Activated naive CD4-positive, alpha-beta T cell treated with anti-CD3 and anti-CD28 coated beads, Interleukin-2, amount 10 ng/mL, durations not matched to agents 7 days and 5 days (primary cell): ENCODE measurements around the gene FBXO22.
A peak's percentile ranks its signal among the peaks of the same experiment; 100 is the strongest.
"Not testable (repeated sequence)": the region's sequence is repeated elsewhere in the genome, so short reads cannot be mapped to it uniquely, and the experiment has no call there.

Experiments used
- CTCF ChIA-PET: fragments of 350-600 bp; sonication (Branson Sonifier 250); formaldehyde crosslinking; loops from one replicate; lab custom pipeline; 2021; ENCODE audit warnings: antibody characterized with exemption; lab: Charles Lee
- DNase-seq: peaks from one replicate; pipeline ENCODE4 v3.0.0-alpha.2; 2020
- H3K27ac Mint-ChIP-seq: one replicate; pipeline ENCODE4 v1.8.0; 2021; ENCODE audit warnings: mild to moderate bottlenecking, moderate library complexity, mixed read lengths
- H3K27me3 Mint-ChIP-seq: one replicate; pipeline ENCODE4 v1.8.0; 2021; ENCODE audit warnings: mild to moderate bottlenecking, mixed read lengths
- H3K36me3 Mint-ChIP-seq: one replicate; pipeline ENCODE4 v1.8.0; 2021; ENCODE audit warnings: mixed read lengths
- H3K4me1 Mint-ChIP-seq: one replicate; pipeline ENCODE4 v1.8.0; 2021; ENCODE audit warnings: mixed read lengths
- H3K4me3 Mint-ChIP-seq: one replicate; pipeline ENCODE4 v1.8.0; 2021; ENCODE audit warnings: mild to moderate bottlenecking, moderate library complexity, mixed read lengths
- H3K9me3 Mint-ChIP-seq: one replicate; pipeline ENCODE4 v1.8.0; 2021; ENCODE audit warnings: mixed read lengths

FBXO22 gene

GRCh38 chr15:75891895-75892294, 11.8 kb upstream of the FBXO22 start:
- H3K4me1 Mint-ChIP-seq, result peaks cover 18% of the 10 kb centered on the region
- H3K27me3 Mint-ChIP-seq, result no peaks in the 10 kb centered on the region
- CTCF ChIA-PET, result interaction anchor here (1.3 to 1.4 kb wide), 2 partner anchors 47 to 82 kb away, joined by 3 read pairs; no protein-coding TSS in a partner anchor
- DNase-seq, result no peak
- H3K36me3 Mint-ChIP-seq, result peaks cover 44% of the 10 kb centered on the region
- H3K27ac Mint-ChIP-seq, result peak overlapping the region; percentile 16
- H3K4me3 Mint-ChIP-seq, result no peak overlapping the region
- H3K9me3 Mint-ChIP-seq, result no peaks in the 10 kb centered on the region

GRCh38 chr15:75895731-75896130, 7.9 kb upstream of the FBXO22 start:
- DNase-seq, result no peak
- H3K27me3 Mint-ChIP-seq, result no peaks in the 10 kb centered on the region
- H3K36me3 Mint-ChIP-seq, result peaks cover 31% of the 10 kb centered on the region
- H3K4me3 Mint-ChIP-seq, result no peak overlapping the region
- peaks cover 15% of the 10 kb centered on the region for H3K4me1 Mint-ChIP-seq
- H3K27ac Mint-ChIP-seq, result no peak overlapping the region
- CTCF ChIA-PET, result interaction anchor here (1.3 kb wide), 1 partner anchor 11 kb away, joined by 3 read pairs; no protein-coding TSS in a partner anchor
- no peaks in the 10 kb centered on the region for H3K9me3 Mint-ChIP-seq

DNA sequence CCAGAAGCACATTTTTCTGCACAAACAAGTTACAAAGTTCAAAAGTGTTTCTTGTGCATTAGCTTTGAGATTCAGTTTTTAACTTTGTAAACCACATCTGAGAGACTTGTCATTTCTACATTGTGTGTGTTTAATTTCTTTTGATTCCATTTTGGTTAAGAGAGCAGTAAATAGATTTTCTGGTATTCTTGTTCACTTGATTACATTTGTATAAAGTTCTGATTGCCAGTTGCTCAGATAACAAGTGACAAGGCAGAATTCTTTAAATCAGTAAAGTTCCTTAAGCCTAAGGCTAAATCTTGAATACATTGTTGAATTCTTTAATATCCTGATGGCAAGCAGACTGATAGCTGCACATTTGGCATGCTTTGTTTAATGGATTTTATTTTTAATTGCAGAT, 3.1 kb upstream of the FBXO22 start:
- Mint-ChIP-seq H3K9me3 (no peaks in the 10 kb centered on the region), H3K4me3 (no peak overlapping the region), H3K4me1 (peaks cover 45% of the 10 kb centered on the region), H3K27ac (peak overlapping the region; percentile 5), H3K27me3 (no peaks in the 10 kb centered on the region), H3K36me3 (peaks cover 27% of the 10 kb centered on the region)
- CTCF ChIA-PET, result interaction anchor here (0.7 kb wide), 1 partner anchor 21 kb away, joined by 3 read pairs; no protein-coding TSS in a partner anchor
- no peak for DNase-seq

- peak overlapping the region; percentile 28 for H3K27ac Mint-ChIP-seq
- CTCF ChIA-PET, result no interaction called here
- H3K36me3 Mint-ChIP-seq, result peaks cover 34% of the 10 kb centered on the region
- DNase-seq, result no peak
- H3K27me3 Mint-ChIP-seq, result no peaks in the 10 kb centered on the region
- H3K4me1 Mint-ChIP-seq, result peaks cover 55% of the 10 kb centered on the region
- no peaks in the 10 kb centered on the region for H3K9me3 Mint-ChIP-seq
- peak overlapping the region; percentile 66 for H3K4me3 Mint-ChIP-seq
Measured at GRCh38 chr15:75902129-75902557, 1.5 kb upstream of the FBXO22 start.

- CTCF ChIA-PET, result no interaction called here
- Mint-ChIP-seq H3K27me3 (no peaks in the 10 kb centered on the region), H3K4me3 (peak overlapping the region; percentile 99), H3K36me3 (peaks cover 42% of the 10 kb centered on the region), H3K27ac (peak overlapping the region; percentile 64), H3K9me3 (no peaks in the 10 kb centered on the region), H3K4me1 (peaks cover 66% of the 10 kb centered on the region)
- DNase-seq, result no peak
Measured at GRCh38 chr15:75905231-75905630, 1.6 kb downstream of the FBXO22 start.

GRCh38 chr15:75910355-75910754, 6.7 kb downstream of the FBXO22 start:
- CTCF ChIA-PET, DNase-seq, H3K9me3 Mint-ChIP-seq, H3K4me3 Mint-ChIP-seq, H3K27me3 Mint-ChIP-seq, H3K27ac Mint-ChIP-seq: not testable (repeated sequence)
- Mint-ChIP-seq H3K4me1 (peaks cover 28% of the 10 kb centered on the region), H3K36me3 (peaks cover 67% of the 10 kb centered on the region)

DNA sequence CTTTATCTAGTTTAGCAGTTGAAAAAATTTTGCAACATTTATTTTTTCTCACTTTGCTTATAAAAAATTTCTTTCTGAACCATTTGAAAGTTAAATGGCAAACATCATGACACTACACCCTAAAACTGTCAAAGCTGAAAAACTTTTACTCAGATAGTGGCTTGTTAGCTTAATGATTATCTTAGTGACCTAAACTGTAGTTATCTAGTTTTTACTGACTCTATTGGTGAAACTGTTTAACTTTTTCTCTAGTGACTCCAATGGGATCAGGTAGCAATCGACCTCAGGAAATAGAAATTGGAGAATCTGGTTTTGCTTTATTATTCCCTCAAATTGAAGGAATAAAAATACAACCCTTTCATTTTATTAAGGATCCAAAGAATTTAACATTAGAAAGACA, 13.3 kb downstream of the FBXO22 start:
- no peaks in the 10 kb centered on the region for H3K9me3 Mint-ChIP-seq
- CTCF ChIA-PET, result no interaction called here
- no peak overlapping the region for H3K4me3 Mint-ChIP-seq
- H3K36me3 Mint-ChIP-seq, result peaks cover 44% of the 10 kb centered on the region
- no peak overlapping the region for H3K27ac Mint-ChIP-seq
- H3K27me3 Mint-ChIP-seq, result no peaks in the 10 kb centered on the region
- H3K4me1 Mint-ChIP-seq, result no peaks in the 10 kb centered on the region
- no peak for DNase-seq

DNA sequence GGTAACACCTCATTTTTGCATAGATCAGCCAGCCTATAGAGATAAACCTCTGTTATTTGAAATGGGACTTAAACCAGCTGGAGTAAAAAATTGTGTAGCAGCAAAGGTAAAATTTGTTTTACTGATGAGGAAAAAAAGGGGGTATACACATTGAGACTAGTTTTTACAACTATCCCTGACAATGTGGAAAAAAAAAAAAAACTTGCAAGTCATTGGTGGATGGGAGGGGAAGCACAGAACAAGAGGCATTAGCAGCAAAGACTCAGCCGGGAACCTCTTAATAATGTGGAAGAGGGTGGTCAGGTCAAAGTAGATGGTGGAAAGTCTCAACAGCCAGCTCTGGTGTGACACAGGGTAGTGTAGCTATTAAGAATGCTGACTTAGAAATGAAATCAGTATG, 14.5 kb downstream of the FBXO22 start:
- peaks cover 7% of the 10 kb centered on the region for H3K4me1 Mint-ChIP-seq
- peaks cover 39% of the 10 kb centered on the region for H3K36me3 Mint-ChIP-seq
- H3K27me3 Mint-ChIP-seq, result no peaks in the 10 kb centered on the region
- DNase-seq, result no peak
- no peak overlapping the region for H3K4me3 Mint-ChIP-seq
- H3K9me3 Mint-ChIP-seq, result no peaks in the 10 kb centered on the region
- no peak overlapping the region for H3K27ac Mint-ChIP-seq
- CTCF ChIA-PET, result interaction anchor here (1.6 kb wide), 1 partner anchor 108 kb away, joined by 6 read pairs; no protein-coding TSS in a partner anchor

GRCh38 chr15:75920079-75920478, 16.4 kb downstream of the FBXO22 start:
- Mint-ChIP-seq H3K27me3 (no peaks in the 10 kb centered on the region), H3K36me3 (peaks cover 32% of the 10 kb centered on the region), H3K9me3 (no peaks in the 10 kb centered on the region), H3K27ac (no peak overlapping the region), H3K4me1 (peaks cover 17% of the 10 kb centered on the region), H3K4me3 (no peak overlapping the region)
- no peak for DNase-seq
- CTCF ChIA-PET, result interaction anchor here (1.2 to 5.4 kb wide), 3 partner anchors 111 to 219 kb away, joined by 3 to 35 read pairs (median 16); no protein-coding TSS in a partner anchor

GRCh38 chr15:75921732-75922703, 18.3 kb downstream of the FBXO22 start:
- H3K27me3 Mint-ChIP-seq, result no peaks in the 10 kb centered on the region
- peaks cover 37% of the 10 kb centered on the region for H3K36me3 Mint-ChIP-seq
- CTCF ChIA-PET, result interaction anchor here (0.6 to 5.4 kb wide), 8 partner anchors 9 to 426 kb away, joined by 3 to 35 read pairs (median 4); no protein-coding TSS in a partner anchor
- H3K4me1 Mint-ChIP-seq, result peaks cover 21% of the 10 kb centered on the region
- H3K9me3 Mint-ChIP-seq, result no peaks in the 10 kb centered on the region
- peak; percentile 43 for DNase-seq
- no peak overlapping the region for H3K4me3 Mint-ChIP-seq
- H3K27ac Mint-ChIP-seq, result no peak overlapping the region

DNA sequence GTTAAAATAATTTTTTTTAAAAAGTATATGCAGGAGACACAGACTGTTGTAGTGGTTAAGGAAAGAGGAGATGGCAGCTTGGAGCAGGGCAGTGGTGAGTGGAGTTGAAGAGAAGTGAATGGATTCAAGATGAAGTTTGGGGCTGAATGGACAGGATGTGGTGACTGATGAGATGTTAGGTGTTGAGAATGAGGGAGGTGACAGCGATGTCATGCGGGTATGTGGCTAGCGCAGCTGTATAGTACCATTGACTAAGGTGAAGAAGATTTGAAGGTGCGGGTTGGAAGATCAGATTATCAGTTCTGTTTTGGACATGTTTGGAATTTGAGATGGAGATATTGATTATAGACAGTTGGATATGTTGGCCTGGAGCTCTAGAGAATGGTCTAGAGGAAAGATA, 20.1 kb downstream of the FBXO22 start:
- CTCF ChIA-PET, result interaction anchor here (5.4 kb wide), 1 partner anchor 114 kb away, joined by 35 read pairs; no protein-coding TSS in a partner anchor
- peaks cover 30% of the 10 kb centered on the region for H3K36me3 Mint-ChIP-seq
- peaks cover 27% of the 10 kb centered on the region for H3K4me1 Mint-ChIP-seq
- H3K27ac Mint-ChIP-seq, result no peak overlapping the region
- no peaks in the 10 kb centered on the region for H3K27me3 Mint-ChIP-seq
- no peaks in the 10 kb centered on the region for H3K9me3 Mint-ChIP-seq
- no peak for DNase-seq
- H3K4me3 Mint-ChIP-seq, result no peak overlapping the region

DNA sequence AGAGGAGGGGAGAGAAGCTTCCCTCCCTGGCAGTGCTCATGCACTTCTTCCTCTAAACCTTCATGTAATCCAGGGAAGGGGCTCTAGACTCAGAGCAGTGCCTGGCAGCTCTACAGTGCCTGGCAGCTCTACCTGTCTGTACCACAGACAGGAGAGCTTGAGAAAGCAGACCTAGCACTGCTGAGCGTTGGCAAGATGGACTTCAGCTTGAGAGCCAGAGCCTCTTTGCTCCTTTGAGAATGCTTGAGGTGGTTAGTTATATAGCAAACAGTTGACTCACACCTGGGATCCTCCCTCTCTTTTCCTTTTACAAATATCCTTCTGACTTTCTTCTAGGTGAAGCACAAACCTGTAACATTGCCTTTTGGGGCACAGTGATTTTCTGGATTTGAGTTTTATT, 20.9 kb downstream of the FBXO22 start:
- Mint-ChIP-seq H3K36me3 (peaks cover 30% of the 10 kb centered on the region), H3K9me3 (no peaks in the 10 kb centered on the region), H3K27ac (no peak overlapping the region), H3K4me1 (peaks cover 29% of the 10 kb centered on the region), H3K4me3 (no peak overlapping the region), H3K27me3 (no peaks in the 10 kb centered on the region)
- DNase-seq, result no peak
- CTCF ChIA-PET, result interaction anchor here (5.4 kb wide), 1 partner anchor 115 kb away, joined by 35 read pairs; no protein-coding TSS in a partner anchor

DNA sequence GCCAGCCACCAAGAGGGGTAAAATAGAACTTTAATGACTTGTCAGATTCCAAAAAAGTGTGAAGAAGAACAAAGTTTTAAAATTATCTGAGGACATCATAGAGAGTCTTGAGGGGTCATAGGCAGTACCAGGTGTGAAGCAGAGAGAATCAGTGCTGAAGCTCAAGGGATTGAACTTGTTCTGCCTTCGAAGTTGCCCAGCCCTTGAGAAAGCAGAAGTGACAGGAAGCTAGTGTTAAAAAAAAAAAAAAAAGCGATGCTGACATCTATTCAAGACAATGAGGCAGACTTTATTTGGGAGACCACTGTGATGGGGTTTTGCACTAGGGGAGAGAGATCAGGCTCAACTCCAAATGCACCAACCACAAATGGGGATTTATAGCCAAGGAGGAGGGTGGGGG, 21.8 kb downstream of the FBXO22 start:
- peaks cover 37% of the 10 kb centered on the region for H3K4me1 Mint-ChIP-seq
- CTCF ChIA-PET, result interaction anchor here (0.8 to 5.4 kb wide), 2 partner anchors 116 to 197 kb away, joined by 3 to 35 read pairs; no protein-coding TSS in a partner anchor
- H3K36me3 Mint-ChIP-seq, result peaks cover 34% of the 10 kb centered on the region
- H3K27ac Mint-ChIP-seq, result no peak overlapping the region
- no peak for DNase-seq
- H3K27me3 Mint-ChIP-seq, result no peaks in the 10 kb centered on the region
- H3K4me3 Mint-ChIP-seq, result no peak overlapping the region
- no peaks in the 10 kb centered on the region for H3K9me3 Mint-ChIP-seq

DNA sequence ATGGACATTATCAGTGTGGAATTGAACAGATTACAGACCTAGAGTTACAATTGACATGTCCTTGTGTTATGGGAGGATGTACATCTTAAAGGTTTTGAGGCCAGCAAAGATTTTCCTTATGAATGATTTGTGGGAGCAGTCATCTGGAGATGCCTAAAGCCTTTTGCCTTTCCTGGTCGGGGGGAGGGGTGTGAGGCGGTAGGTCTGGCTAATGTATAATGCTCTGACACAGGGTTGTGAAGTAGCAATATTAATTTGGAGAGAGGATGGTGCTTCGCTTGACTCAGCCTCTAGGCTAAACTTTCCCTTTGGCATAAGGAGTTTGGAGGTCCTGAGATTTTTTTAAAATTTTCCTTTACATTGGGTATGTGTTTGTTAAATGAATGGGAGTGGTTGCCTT, 23.3 kb downstream of the FBXO22 start:
- DNase-seq, result no peak
- H3K27me3 Mint-ChIP-seq, result no peaks in the 10 kb centered on the region
- peaks cover 45% of the 10 kb centered on the region for H3K36me3 Mint-ChIP-seq
- H3K9me3 Mint-ChIP-seq, result no peaks in the 10 kb centered on the region
- CTCF ChIA-PET, result interaction anchor here (0.7 to 1.1 kb wide), 2 partner anchors 224 to 1939 kb away, joined by 3 read pairs; no protein-coding TSS in a partner anchor
- no peak overlapping the region for H3K4me3 Mint-ChIP-seq
- no peak overlapping the region for H3K27ac Mint-ChIP-seq
- H3K4me1 Mint-ChIP-seq, result peaks cover 43% of the 10 kb centered on the region
